ENCODE measurements around the gene ZNF208. TPM values are rescaled to one million over a fixed set of nuclear protein-coding genes. Genes with fewer than 3 reads are reported as not detected.
"Not testable (repeated sequence)": the region's sequence is repeated elsewhere in the genome, so short reads cannot be mapped to it uniquely, and the experiment has no call there.

Gene ZNF208
- total RNA-seq = 3.6 TPM in 2 replicates
- polyA plus RNA-seq = 0.09 and 0.34 TPM in 2 replicates
- polyA plus RNA-seq (2012) = not detected in 2 replicates
- not detected in 2 replicates for polyA minus RNA-seq (ENCODE audit: low replicate concordance)

DNA sequence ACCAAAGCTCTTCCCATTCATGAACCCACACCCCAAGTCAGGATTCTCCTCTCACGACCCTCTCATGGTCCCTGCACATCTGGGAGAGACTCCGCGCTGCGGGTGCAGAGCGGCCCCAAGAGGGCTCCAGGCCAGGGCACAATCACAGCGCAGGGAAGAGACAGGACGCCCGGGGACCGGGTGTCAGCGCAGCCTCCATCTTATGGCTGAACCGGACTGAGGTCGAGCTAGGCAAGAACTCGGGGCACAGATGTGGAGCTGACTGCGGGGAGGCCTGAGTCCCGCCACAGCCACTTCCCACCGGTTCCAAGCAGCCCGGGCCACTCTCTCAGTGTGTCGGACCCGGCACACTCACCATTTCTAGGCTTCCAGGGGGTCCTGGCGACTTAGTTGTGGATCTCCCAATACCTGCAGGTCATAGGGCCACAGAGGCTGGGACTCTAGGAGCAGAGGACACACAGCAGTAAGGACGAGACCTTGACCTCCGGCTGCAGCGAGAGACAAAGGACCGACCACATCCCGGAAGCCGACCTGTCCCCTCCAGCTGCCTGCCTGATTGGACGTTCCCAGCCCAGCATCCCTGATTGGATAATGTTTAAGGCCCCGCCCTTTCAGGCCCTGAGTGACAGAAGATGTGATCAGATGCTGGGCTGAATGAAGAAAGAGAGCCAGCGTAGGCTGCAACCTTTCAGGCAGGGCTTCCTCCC lies at the start of gene ZNF208:
Gene ZNF208 (minus strand): TSS at position 507 of the 707 bp plus-strand sequence. CDS start 149 bp downstream, at position 358.
- H3K4me2 ChIP-seq (ENCODE audit: extremely low read depth, insufficient read depth, low read length); H3K36me3 ChIP-seq (ENCODE audit: control insufficient read depth, insufficient read depth, low read length); H3K79me2 ChIP-seq (ENCODE audit: control insufficient read depth, insufficient read depth, low read length); H2AFZ ChIP-seq (ENCODE audit: low read length); H4K20me1 ChIP-seq (ENCODE audit: control insufficient read depth, extremely low read depth, insufficient read depth, low read length); H3K9ac ChIP-seq (ENCODE audit: insufficient read depth, low read length); H3K4me3 ChIP-seq (replicated peaks in 1 of 4; ENCODE audit: control extremely low read depth in 1 of 4, insufficient read depth in 1 of 4, low read depth in 3 of 4, low read length in 4 of 4); H3K9me3 ChIP-seq (ENCODE audit: control insufficient read depth, insufficient read depth, low read depth, low read length); DNase-seq (ENCODE audit: low read depth in 2 of 2); H3K4me1 ChIP-seq (ENCODE audit: control insufficient read depth, extremely low read depth, insufficient read depth, low read length); H3K27ac ChIP-seq (ENCODE audit: insufficient read depth, low read length); H3K27me3 ChIP-seq (ENCODE audit: control insufficient read depth, insufficient read depth, low read length): not testable (repeated sequence)

DNA sequence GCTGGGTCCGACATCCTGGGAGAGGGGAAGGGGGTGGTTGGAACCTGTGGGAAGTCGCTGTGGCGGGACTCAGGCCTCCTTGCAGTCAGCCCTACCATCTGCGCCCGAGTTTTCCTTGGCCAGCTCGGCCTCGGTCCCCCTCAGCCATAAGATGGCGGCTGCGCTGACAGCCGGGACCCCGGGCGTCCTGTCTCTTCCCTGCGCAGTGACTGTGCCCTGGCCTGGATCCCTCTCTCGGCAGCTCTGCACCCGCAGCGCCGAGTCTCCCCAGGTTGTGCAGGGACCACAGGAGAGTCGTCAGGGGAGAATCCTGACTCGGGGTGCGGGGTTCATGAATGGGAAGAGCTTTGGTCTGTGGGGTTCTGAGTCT lies 41.9 kb upstream of the ZNF208 start:
- Histone ChIP-seq H4K20me1 (ENCODE audit: control insufficient read depth, extremely low read depth, insufficient read depth, low read length) (no peaks in the 10 kb centered on the region), H3K4me2 (ENCODE audit: extremely low read depth, insufficient read depth, low read length) (peak overlapping the region; percentile 69), H3K4me1 (ENCODE audit: control insufficient read depth, extremely low read depth, insufficient read depth, low read length) (no peaks in the 10 kb centered on the region), H3K27ac (ENCODE audit: insufficient read depth, low read length) (peak overlapping the region; percentile 34), H3K4me3 (replicated peaks in 1 of 4; ENCODE audit: control extremely low read depth in 1 of 4, insufficient read depth in 1 of 4, low read depth in 3 of 4, low read length in 4 of 4) (peak overlapping the region; percentile 43 to 75 (median 61)), H3K9ac (ENCODE audit: insufficient read depth, low read length) (peak overlapping the region; percentile 26), H3K9me3 (ENCODE audit: control insufficient read depth, insufficient read depth, low read depth, low read length) (no peaks in the 10 kb centered on the region), H2AFZ (ENCODE audit: low read length) (peak overlapping the region; percentile 70), H3K79me2 (ENCODE audit: control insufficient read depth, insufficient read depth, low read length) (no peaks in the 10 kb centered on the region), H3K27me3 (ENCODE audit: control insufficient read depth, insufficient read depth, low read length) (no peaks in the 10 kb centered on the region), H3K36me3 (ENCODE audit: control insufficient read depth, insufficient read depth, low read length) (no peaks in the 10 kb centered on the region)
- TF ChIP-seq, protein P1, sequence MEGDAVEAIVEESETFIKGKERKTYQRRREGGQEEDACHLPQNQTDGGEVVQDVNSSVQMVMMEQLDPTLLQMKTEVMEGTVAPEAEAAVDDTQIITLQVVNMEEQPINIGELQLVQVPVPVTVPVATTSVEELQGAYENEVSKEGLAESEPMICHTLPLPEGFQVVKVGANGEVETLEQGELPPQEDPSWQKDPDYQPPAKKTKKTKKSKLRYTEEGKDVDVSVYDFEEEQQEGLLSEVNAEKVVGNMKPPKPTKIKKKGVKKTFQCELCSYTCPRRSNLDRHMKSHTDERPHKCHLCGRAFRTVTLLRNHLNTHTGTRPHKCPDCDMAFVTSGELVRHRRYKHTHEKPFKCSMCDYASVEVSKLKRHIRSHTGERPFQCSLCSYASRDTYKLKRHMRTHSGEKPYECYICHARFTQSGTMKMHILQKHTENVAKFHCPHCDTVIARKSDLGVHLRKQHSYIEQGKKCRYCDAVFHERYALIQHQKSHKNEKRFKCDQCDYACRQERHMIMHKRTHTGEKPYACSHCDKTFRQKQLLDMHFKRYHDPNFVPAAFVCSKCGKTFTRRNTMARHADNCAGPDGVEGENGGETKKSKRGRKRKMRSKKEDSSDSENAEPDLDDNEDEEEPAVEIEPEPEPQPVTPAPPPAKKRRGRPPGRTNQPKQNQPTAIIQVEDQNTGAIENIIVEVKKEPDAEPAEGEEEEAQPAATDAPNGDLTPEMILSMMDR (conservative IDR thresholded peaks at IDR 0.05 in 1 of 2, IDR thresholded peaks at IDR 0.05 in 1 of 2; ENCODE audit: low read depth in 1 of 2, low read length in 2 of 2) = no peak
- TF ChIP-seq EZH2 (IDR thresholded peaks at IDR 0.05; ENCODE audit: low read length, missing control alignments) = no peak
- no peak for DNase-seq (ENCODE audit: low read depth in 2 of 2)

DNA sequence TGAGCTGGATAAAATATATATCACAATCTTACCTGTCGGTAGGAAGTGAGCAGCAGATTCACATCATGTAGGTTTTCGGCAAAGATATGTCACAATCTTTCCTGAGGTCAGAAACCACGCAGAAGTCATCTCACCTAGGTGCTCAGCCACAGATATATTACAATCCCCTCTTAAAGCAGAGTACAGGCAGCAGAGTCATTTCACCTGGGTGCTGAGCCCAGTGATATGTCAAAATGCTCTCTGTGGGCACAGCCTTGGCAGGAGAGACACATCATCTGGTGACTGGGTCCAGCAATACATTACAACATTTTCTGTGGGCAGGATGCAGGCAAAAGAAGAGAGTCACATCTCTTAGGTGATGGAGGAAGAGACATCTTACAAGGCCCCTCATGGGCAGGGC lies 30.4 kb upstream of the ZNF208 start:
- H3K36me3 ChIP-seq (ENCODE audit: control insufficient read depth, insufficient read depth, low read length); H3K4me2 ChIP-seq (ENCODE audit: extremely low read depth, insufficient read depth, low read length); H3K27me3 ChIP-seq (ENCODE audit: control insufficient read depth, insufficient read depth, low read length); H3K79me2 ChIP-seq (ENCODE audit: control insufficient read depth, insufficient read depth, low read length); H3K4me3 ChIP-seq (replicated peaks in 1 of 4; ENCODE audit: control extremely low read depth in 1 of 4, insufficient read depth in 1 of 4, low read depth in 3 of 4, low read length in 4 of 4); H3K9ac ChIP-seq (ENCODE audit: insufficient read depth, low read length); H3K4me1 ChIP-seq (ENCODE audit: control insufficient read depth, extremely low read depth, insufficient read depth, low read length); H2AFZ ChIP-seq (ENCODE audit: low read length); DNase-seq (ENCODE audit: low read depth in 2 of 2); H4K20me1 ChIP-seq (ENCODE audit: control insufficient read depth, extremely low read depth, insufficient read depth, low read length); H3K9me3 ChIP-seq (ENCODE audit: control insufficient read depth, insufficient read depth, low read depth, low read length); H3K27ac ChIP-seq (ENCODE audit: insufficient read depth, low read length): not testable (repeated sequence)

DNA sequence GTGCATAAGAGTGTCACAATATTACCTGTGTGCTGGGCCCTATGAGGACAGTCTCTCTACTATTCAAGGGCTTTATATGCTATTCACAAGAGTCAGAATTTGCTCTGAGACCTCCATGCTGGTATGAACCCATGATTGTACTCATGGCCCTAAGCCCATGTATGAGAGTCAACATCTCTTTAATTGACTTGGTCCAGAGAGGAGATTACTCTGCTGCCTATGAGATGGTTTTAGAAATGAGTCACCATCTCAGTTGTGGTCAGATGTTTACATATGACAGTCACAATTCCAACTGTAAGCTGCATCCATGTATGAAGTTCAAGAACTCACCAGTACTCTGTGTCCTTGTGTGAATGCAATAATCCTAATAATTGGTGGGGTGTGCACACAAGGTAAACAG lies 19.9 kb upstream of the ZNF208 start:
- Histone ChIP-seq H3K4me1 (ENCODE audit: control insufficient read depth, extremely low read depth, insufficient read depth, low read length) (no peaks in the 10 kb centered on the region), H3K36me3 (ENCODE audit: control insufficient read depth, insufficient read depth, low read length) (no peaks in the 10 kb centered on the region), H4K20me1 (ENCODE audit: control insufficient read depth, extremely low read depth, insufficient read depth, low read length) (no peaks in the 10 kb centered on the region), H3K4me3 (replicated peaks in 1 of 4; ENCODE audit: control extremely low read depth in 1 of 4, insufficient read depth in 1 of 4, low read depth in 3 of 4, low read length in 4 of 4) (no peak overlapping the region), H3K79me2 (ENCODE audit: control insufficient read depth, insufficient read depth, low read length) (no peaks in the 10 kb centered on the region), H3K27ac (ENCODE audit: insufficient read depth, low read length) (no peak overlapping the region), H3K4me2 (ENCODE audit: extremely low read depth, insufficient read depth, low read length) (no peak overlapping the region), H3K9me3 (ENCODE audit: control insufficient read depth, insufficient read depth, low read depth, low read length) (no peaks in the 10 kb centered on the region), H2AFZ (ENCODE audit: low read length) (no peak overlapping the region), H3K9ac (ENCODE audit: insufficient read depth, low read length) (no peak overlapping the region), H3K27me3 (ENCODE audit: control insufficient read depth, insufficient read depth, low read length) (no peaks in the 10 kb centered on the region)
- no peak for DNase-seq (ENCODE audit: low read depth in 2 of 2)
- TF ChIP-seq, protein P1 (conservative IDR thresholded peaks at IDR 0.05 in 1 of 2, IDR thresholded peaks at IDR 0.05 in 1 of 2; ENCODE audit: low read depth in 1 of 2, low read length in 2 of 2) = no peak
- TF ChIP-seq EZH2 (IDR thresholded peaks at IDR 0.05; ENCODE audit: low read length, missing control alignments) = no peak
